ENCODE data around the gene GCAT.
"Not testable (repeated sequence)": the region's sequence is repeated elsewhere in the genome, so short reads cannot be mapped to it uniquely, and the experiment has no call there.

GRCh38 chr22:37797259-37797658 is 10.5 kb upstream of the GCAT start:
- not testable (repeated sequence) for TF ChIP-seq CTCF (optimal IDR thresholded peaks at IDR 0.05 in 1 of 3, IDR thresholded peaks at IDR 0.05 in 1 of 3, conservative IDR thresholded peaks at IDR 0.05 in 1 of 3; ENCODE audit: extremely low read depth in 1 of 3, insufficient read depth in 2 of 3, low read length in 3 of 3); EZH2 (IDR thresholded peaks at IDR 0.05; ENCODE audit: low read length)
